HepG2 (cell line): Measurements from ENCODE around the gene C11orf86. TPM values are rescaled to one million over a fixed set of nuclear protein-coding genes. Genes with fewer than 3 reads are reported as not detected.

Experiments used
- ATF1 ChIP-seq: IDR thresholded peaks from 2 replicates; pipeline ENCODE4 v1.6.1; 2016; ENCODE audit warnings: mild to moderate bottlenecking, control low read depth
- ATRX ChIP-seq: sonication (generic); formaldehyde crosslinking; IDR thresholded peaks from 2 replicates; pipeline ENCODE4 v1.4.0; 2020; ENCODE audit warnings: missing genetic modification reagents, borderline replicate concordance
- CHCHD3 ChIP-seq: sonication (generic); formaldehyde crosslinking; IDR thresholded peaks from 2 replicates; pipeline ENCODE4 v1.8.0; 2022; ENCODE audit warnings: mild to moderate bottlenecking, missing genetic modification reagents, moderate library complexity
- DNMT1 ChIP-seq: sonication (generic); formaldehyde crosslinking; IDR thresholded peaks from 2 replicates; pipeline ENCODE4 v1.5.1; 2020; ENCODE audit warnings: mild to moderate bottlenecking, missing genetic modification reagents
- HNF4G ChIP-seq, 2 experiments: sonication (generic) in 1 of 2; formaldehyde crosslinking in 1 of 2; IDR thresholded peaks; 2 replicates each; pipeline versions ENCODE4 v1.4.0 to v1.6.1; 2011 to 2020; ENCODE audit warnings: borderline replicate concordance in 2 of 2, low read depth in 2 of 2, mild to moderate bottlenecking in 2 of 2, low read length in 1 of 2, missing genetic modification reagents in 1 of 2, moderate library complexity in 1 of 2
- HOXA3 ChIP-seq: sonication (generic); formaldehyde crosslinking; IDR thresholded peaks from 2 replicates; pipeline ENCODE4 v1.5.0; 2020; ENCODE audit warnings: missing genetic modification reagents
- IKZF4 ChIP-seq: sonication (generic); formaldehyde crosslinking; IDR thresholded peaks from 2 replicates; pipeline ENCODE4 v1.5.1; 2020; ENCODE audit warnings: borderline replicate concordance, mild to moderate bottlenecking, low read depth, missing genetic modification reagents; ENCODE audit errors: not compliant biosample characterization
- KDM5B ChIP-seq: sonication (generic); formaldehyde crosslinking; IDR thresholded peaks from 2 replicates; pipeline ENCODE4 v1.4.0; 2020; ENCODE audit warnings: missing genetic modification reagents, mild to moderate bottlenecking, borderline replicate concordance
- KLF9 ChIP-seq: IDR thresholded peaks from 2 replicates; pipeline ENCODE4 v1.6.1; 2016; ENCODE audit warnings: low read depth
- KMT2A ChIP-seq: sonication (generic); formaldehyde crosslinking; IDR thresholded peaks from 2 replicates; pipeline ENCODE4 v1.4.0; 2020; ENCODE audit warnings: missing genetic modification reagents
- MAFK ChIP-seq, 2 experiments: IDR thresholded peaks in 1 of 2; conservative IDR thresholded peaks in 1 of 2; 2 replicates each; pipeline ENCODE4 v1.6.1; 2011; ENCODE audit warnings: improper control_type of control experiment in 2 of 2, low read length in 2 of 2
- MED1 ChIP-seq: sonication (generic); formaldehyde crosslinking; IDR thresholded peaks from 2 replicates; pipeline ENCODE4 v1.4.0; 2020; ENCODE audit warnings: missing genetic modification reagents
- SKI ChIP-seq: fragments of 450-650 bp; IDR thresholded peaks from one replicate; pipeline ENCODE4 v1.6.1; 2018; ENCODE audit warnings: mild to moderate bottlenecking; ENCODE audit not compliant: partially characterized antibody
- SOX13 ChIP-seq, 3 experiments: fragments of 450-650 bp in 1 of 3; sonication (generic) in 1 of 3; formaldehyde crosslinking in 1 of 3; IDR thresholded peaks in 2 of 3; conservative IDR thresholded peaks in 1 of 3; 2 replicates each; pipeline versions ENCODE4 v1.5.0 to v1.6.1; 2016 to 2020; ENCODE audit warnings: antibody characterized with exemption in 1 of 3, mild to moderate bottlenecking in 1 of 3, missing compliant biosample characterization in 1 of 3, missing genetic modification reagents in 1 of 3, moderate library complexity in 1 of 3
- SP140L ChIP-seq: sonication (generic); formaldehyde crosslinking; IDR thresholded peaks from 2 replicates; pipeline ENCODE4 v1.4.0; 2020; ENCODE audit warnings: missing genetic modification reagents, borderline replicate concordance
- SRSF4 ChIP-seq: fragments of 200-400 bp; formaldehyde crosslinking; IDR thresholded peaks from one replicate; pipeline ENCODE4 v1.6.1; 2018; ENCODE audit warnings: mild to moderate bottlenecking, low read depth, low read length, moderate library complexity; ENCODE audit not compliant: poor library complexity, severe bottlenecking
- TAF1 ChIP-seq: sonication (generic); formaldehyde crosslinking; IDR thresholded peaks from 2 replicates; pipeline ENCODE4 v1.4.0; 2020; ENCODE audit warnings: missing genetic modification reagents
- ZBTB46 ChIP-seq: sonication (generic); formaldehyde crosslinking; IDR thresholded peaks from 2 replicates; pipeline ENCODE4 v1.4.0; 2020; ENCODE audit warnings: mild to moderate bottlenecking, missing genetic modification reagents, borderline replicate concordance
- ZNF235 ChIP-seq: sonication (generic); formaldehyde crosslinking; IDR thresholded peaks from 2 replicates; pipeline ENCODE4 v1.8.1; 2023; ENCODE audit warnings: mild to moderate bottlenecking, missing genetic modification reagents, borderline replicate concordance
- ZNF550 ChIP-seq: sonication (generic); formaldehyde crosslinking; IDR thresholded peaks from 2 replicates; pipeline ENCODE4 v1.4.0; 2020; ENCODE audit warnings: mild to moderate bottlenecking, missing genetic modification reagents, borderline replicate concordance
- ZNF703 ChIP-seq: sonication (generic); formaldehyde crosslinking; IDR thresholded peaks from 2 replicates; pipeline ENCODE4 v1.5.1; 2020; ENCODE audit warnings: missing genetic modification reagents, mild to moderate bottlenecking, moderate library complexity, borderline replicate concordance
- ZSCAN20 ChIP-seq: sonication (generic); formaldehyde crosslinking; IDR thresholded peaks from 2 replicates; pipeline ENCODE4 v1.4.0; 2020; ENCODE audit warnings: missing genetic modification reagents, mild to moderate bottlenecking, borderline replicate concordance
- ZSCAN29 ChIP-seq: sonication (generic); formaldehyde crosslinking; conservative IDR thresholded peaks from 2 replicates; pipeline ENCODE4 v1.4.0; 2020; ENCODE audit warnings: mild to moderate bottlenecking, missing genetic modification reagents
- polyA plus RNA-seq, 8 experiments: library from polyadenylated mRNA; depleted of rRNA in 3 of 8; stranded (reverse) in 7 of 8; unstranded in 1 of 8; fragments of >200 nt; fragmentation: Illumina TruSeq in 4 of 8; extraction: Trizol in 4 of 8; gene quantifications; 2 replicates each; pipeline versions ENCODE4 v1.2.1 to v1.2.3, GENCODE V29; 2011 to 2016; ENCODE audit warnings: low read depth in 4 of 8, missing spikeins in 1 of 8, mixed read lengths in 1 of 8; ENCODE audit not compliant: insufficient read depth in 1 of 8
- total RNA-seq, 5 experiments: library from RNA; depleted of rRNA; stranded (reverse); fragments of >200 nt; fragmentation: Illumina TruSeq; extraction: Trizol; gene quantifications; 2 replicates each; pipeline ENCODE4 v1.2.3, GENCODE V29; 2016; ENCODE audit warnings: low read depth in 1 of 5
- TF ChIP-seq, protein P1 (sequence below): IDR thresholded peaks from 2 replicates; pipeline ENCODE4 v1.6.1; 2016
- TF ChIP-seq, protein P2 (sequence below): sonication (generic); formaldehyde crosslinking; IDR thresholded peaks from 2 replicates; pipeline ENCODE4 v1.4.0; 2020; ENCODE audit warnings: mild to moderate bottlenecking, missing genetic modification reagents

The C11orf86 gene
- total and polyA plus RNA-seq, 2 of the 13 experiments (the other 11 are each of a cell fraction or from before 2014, with no cell fraction given) = 0.11 to 0.18 TPM

DNA sequence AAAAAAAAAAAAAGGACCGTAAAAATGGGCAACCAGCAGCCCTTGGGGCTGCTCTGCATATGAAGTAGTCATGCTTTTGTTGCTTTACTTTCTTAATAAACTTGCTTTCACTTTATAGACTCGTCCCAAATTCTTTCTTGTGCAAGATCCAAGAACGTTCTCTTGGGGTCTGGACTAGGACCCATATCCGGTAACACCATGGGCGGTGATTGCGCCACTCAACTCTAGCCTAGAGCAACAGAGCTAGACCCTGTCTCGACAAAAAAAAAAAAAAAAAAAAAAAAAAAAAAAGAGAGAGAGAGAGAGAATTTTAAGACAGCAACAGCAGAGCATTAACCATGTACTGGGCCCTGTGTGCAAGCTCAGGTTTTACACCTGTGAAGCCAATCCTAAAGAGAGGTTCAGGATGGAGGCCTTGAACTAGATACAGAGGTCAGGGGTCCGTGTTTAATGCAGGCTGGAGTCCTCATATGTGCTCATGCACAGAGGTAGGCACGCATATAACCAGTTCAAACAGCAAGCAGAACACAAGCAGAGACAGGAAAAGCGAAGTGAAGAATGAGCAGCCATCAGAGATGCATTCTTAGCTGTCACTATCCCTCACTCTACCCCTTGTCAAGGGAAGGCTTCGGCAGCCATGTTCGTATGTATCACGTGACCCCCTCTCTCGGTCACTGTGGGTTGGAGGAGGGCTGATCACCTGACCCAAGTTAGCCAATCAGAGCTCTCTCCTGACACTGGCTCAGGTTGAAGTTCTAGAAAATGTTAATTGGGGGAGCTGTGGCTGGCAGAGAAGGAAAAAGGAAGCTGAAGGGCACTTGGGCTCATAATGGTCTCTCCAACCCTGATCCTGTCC, 31.2 kb downstream of the C11orf86 start (continued):
- TF ChIP-seq HNF4G (IDR thresholded peaks at IDR 0.05; ENCODE audit: borderline replicate concordance, low read depth, low read length) (no peak), HNF4G (CRISPR knock-in tag; IDR thresholded peaks at IDR 0.05; ENCODE audit: borderline replicate concordance, low read depth) (no peak), ATF1 (CRISPR knock-in tag) (no peak), ZNF550 (CRISPR knock-in tag) (no peak), SRSF4 (no peak), CHCHD3 (CRISPR knock-in tag) (no peak), MAFK (conservative IDR thresholded peaks at IDR 0.05 in 1 of 2, IDR thresholded peaks at IDR 0.05 in 1 of 2; ENCODE audit: low read length in 2 of 2) (no peak), SOX13 (IDR thresholded peaks at IDR 0.05) (no peak), SOX13 (CRISPR knock-in tag; conservative IDR thresholded peaks at IDR 0.05 in 1 of 2, IDR thresholded peaks at IDR 0.05 in 1 of 2) (no peak), ZNF235 (CRISPR knock-in tag) (no peak), TAF1 (CRISPR knock-in tag) (no peak), ZNF703 (CRISPR knock-in tag) (no peak), KLF9 (CRISPR knock-in tag) (no peak), ZSCAN29 (CRISPR knock-in tag) (no peak), ATRX (no peak), DNMT1 (CRISPR knock-in tag) (no peak), ZSCAN20 (CRISPR knock-in tag) (no peak), KDM5B (CRISPR knock-in tag) (no peak), KMT2A (no peak), MED1 (no peak), SKI (no peak), HOXA3 (CRISPR knock-in tag) (no peak), SP140L (CRISPR knock-in tag) (no peak), ZBTB46 (CRISPR knock-in tag) (no peak), IKZF4 (CRISPR knock-in tag) (no peak)
- TF ChIP-seq, protein P1, sequence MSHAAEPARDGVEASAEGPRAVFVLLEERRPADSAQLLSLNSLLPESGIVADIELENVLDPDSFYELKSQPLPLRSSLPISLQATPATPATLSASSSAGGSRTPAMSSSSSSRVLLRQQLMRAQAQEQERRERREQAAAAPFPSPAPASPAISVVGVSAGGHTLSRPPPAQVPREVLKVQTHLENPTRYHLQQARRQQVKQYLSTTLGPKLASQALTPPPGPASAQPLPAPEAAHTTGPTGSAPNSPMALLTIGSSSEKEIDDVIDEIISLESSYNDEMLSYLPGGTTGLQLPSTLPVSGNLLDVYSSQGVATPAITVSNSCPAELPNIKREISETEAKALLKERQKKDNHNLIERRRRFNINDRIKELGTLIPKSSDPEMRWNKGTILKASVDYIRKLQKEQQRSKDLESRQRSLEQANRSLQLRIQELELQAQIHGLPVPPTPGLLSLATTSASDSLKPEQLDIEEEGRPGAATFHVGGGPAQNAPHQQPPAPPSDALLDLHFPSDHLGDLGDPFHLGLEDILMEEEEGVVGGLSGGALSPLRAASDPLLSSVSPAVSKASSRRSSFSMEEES (CRISPR knock-in tag) = no peak
- TF ChIP-seq, protein P2, sequence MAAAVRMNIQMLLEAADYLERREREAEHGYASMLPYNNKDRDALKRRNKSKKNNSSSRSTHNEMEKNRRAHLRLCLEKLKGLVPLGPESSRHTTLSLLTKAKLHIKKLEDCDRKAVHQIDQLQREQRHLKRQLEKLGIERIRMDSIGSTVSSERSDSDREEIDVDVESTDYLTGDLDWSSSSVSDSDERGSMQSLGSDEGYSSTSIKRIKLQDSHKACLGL (CRISPR knock-in tag) = no peak
